SK-N-SH (cell line): ENCODE data around the gene MSANTD3. TPM values are rescaled to one million over a fixed set of nuclear protein-coding genes. Genes with fewer than 3 reads are reported as not detected.

Source experiments
- CTCF ChIA-PET: fragments of 300-600, 350-600 bp; formaldehyde crosslinking; extraction: SDS; loops from one replicate; lab custom pipeline; 2021; lab: Yijun Ruan, JAX
- POLR2A ChIA-PET: fragments of 350-600 bp; sonication (Branson Sonifier 250); formaldehyde crosslinking; extraction: SDS; loops from one replicate; lab custom pipeline; 2020; ENCODE audit warnings: antibody characterized with exemption, inconsistent platforms; lab: Yijun Ruan, JAX
- DNase-seq: peaks from one replicate; pipeline ENCODE4 v3.0.0; 2012
- H2AFZ ChIP-seq: fragments of 200-600 bp; sonication (generic); 2 replicates; pipeline ENCODE4 v1.8.1; 2016; ENCODE audit warnings: antibody characterized with exemption, mild to moderate bottlenecking, low read depth
- H3F3A ChIP-seq: fragments of 200-600 bp; sonication (generic); replicated peaks from 2 replicates; pipeline ENCODE3; 2016; ENCODE audit warnings: antibody characterized with exemption, mild to moderate bottlenecking; ENCODE audit not compliant: insufficient read depth
- H3K27ac ChIP-seq, 2 experiments: fragments of 200-500 bp in 1 of 2; fragments of 200-600 bp in 1 of 2; sonication (Bioruptor generic) in 1 of 2; sonication (generic), shearing (Covaris generic) in 1 of 2; 2 replicates each; pipeline versions ENCODE4 v1.5.1 to v1.6.1; 2014 to 2016; ENCODE audit warnings: low read depth in 2 of 2, inconsistent platforms in 1 of 2, low read length in 1 of 2, mild to moderate bottlenecking in 1 of 2, mixed read lengths in 1 of 2
- H3K27me3 ChIP-seq: fragments of 200-600 bp; sonication (generic), shearing (Covaris generic); 2 replicates; pipeline ENCODE4 v1.6.1; 2016; ENCODE audit warnings: mixed run types; ENCODE audit not compliant: insufficient read depth
- H3K36me3 ChIP-seq, 2 experiments: fragments of 200-500 bp in 1 of 2; fragments of 200-600 bp in 1 of 2; sonication (Bioruptor generic) in 1 of 2; sonication (generic) in 1 of 2; replicated peaks in 1 of 2; 2 replicates each; pipeline versions ENCODE3 to v1.5.1; 2014 to 2016; ENCODE audit warnings: low read length in 1 of 2, mild to moderate bottlenecking in 1 of 2; ENCODE audit not compliant: insufficient read depth in 2 of 2, control insufficient read depth in 1 of 2
- H3K4me1 ChIP-seq, 2 experiments: fragments of 200-500 bp in 1 of 2; fragments of 200-600 bp in 1 of 2; sonication (Bioruptor generic) in 1 of 2; sonication (generic), shearing (Covaris generic) in 1 of 2; 2 replicates each; pipeline versions ENCODE4 v1.5.1 to v1.6.1; 2014 to 2016; ENCODE audit warnings: low read depth in 1 of 2, low read length in 1 of 2, mixed run types in 1 of 2; ENCODE audit not compliant: insufficient read depth in 2 of 2, control insufficient read depth in 1 of 2
- H3K4me2 ChIP-seq: fragments of 200-600 bp; sonication (generic), shearing (Covaris generic); 2 replicates; pipeline ENCODE4 v1.6.1; 2017; ENCODE audit warnings: mixed run types
- H3K4me3 ChIP-seq, 2 experiments: fragments of 200-500 bp in 1 of 2; fragments of 200-600 bp in 1 of 2; sonication (Bioruptor generic) in 1 of 2; sonication (generic), shearing (Covaris generic) in 1 of 2; 2 replicates each; pipeline versions ENCODE4 v1.5.1 to v1.8.1; 2014 to 2016; ENCODE audit warnings: low read depth in 2 of 2, inconsistent platforms in 1 of 2, low read length in 1 of 2, mild to moderate bottlenecking in 1 of 2, mixed read lengths in 1 of 2, moderate library complexity in 1 of 2
- H3K79me2 ChIP-seq: fragments of 200-600 bp; sonication (generic); 2 replicates; pipeline ENCODE4 v1.8.1; 2017; ENCODE audit warnings: mild to moderate bottlenecking; ENCODE audit not compliant: insufficient read depth
- H3K9ac ChIP-seq: fragments of 200-600 bp; sonication (generic); 2 replicates; pipeline ENCODE4 v1.6.1; 2017; ENCODE audit warnings: mixed run types
- H3K9me2 ChIP-seq: fragments of 200-600 bp; sonication (generic); 2 replicates; pipeline ENCODE4 v1.6.1; 2017; ENCODE audit warnings: mixed run types
- H3K9me3 ChIP-seq: fragments of 200-600 bp; sonication (generic); 2 replicates; pipeline ENCODE4 v1.6.1; 2017; ENCODE audit warnings: mixed run types, mild to moderate bottlenecking, moderate library complexity
- H4K20me1 ChIP-seq: fragments of 200-600 bp; sonication (generic); 2 replicates; pipeline ENCODE4 v1.6.1; 2017; ENCODE audit warnings: mild to moderate bottlenecking, mixed run types; ENCODE audit not compliant: insufficient read depth
- ELF1 ChIP-seq: IDR thresholded peaks from 2 replicates; pipeline ENCODE4 v1.4.0; 2012
- EP300 ChIP-seq, 2 experiments: IDR thresholded peaks; 2 replicates each; pipeline versions ENCODE4 v1.4.0 to v1.6.1; 2012; ENCODE audit warnings: borderline replicate concordance in 1 of 2, low read depth in 1 of 2, low read length in 1 of 2
- FOXJ3 ChIP-seq: sonication (generic); formaldehyde crosslinking; IDR thresholded peaks from 2 replicates; pipeline ENCODE4 v1.5.1; 2020; ENCODE audit warnings: mild to moderate bottlenecking, missing genetic modification reagents
- GATA2 ChIP-seq: sonication (generic); formaldehyde crosslinking; IDR thresholded peaks from 2 replicates; pipeline ENCODE4 v1.5.0; 2020; ENCODE audit warnings: mild to moderate bottlenecking, missing genetic modification reagents
- IRF3 ChIP-seq: fragments of 150-350 bp; IDR thresholded peaks from 2 replicates; pipeline ENCODE4 v1.6.1; 2016; ENCODE audit warnings: mild to moderate bottlenecking, low read depth, low read length
- MAX ChIP-seq: IDR thresholded peaks from 2 replicates; pipeline ENCODE4 v1.4.0; 2012; ENCODE audit warnings: low read depth
- POLR2AphosphoS5 ChIP-seq: IDR thresholded peaks from 2 replicates; pipeline ENCODE4 v1.6.1; 2012; ENCODE audit warnings: low read depth, low read length
- RAD21 ChIP-seq: IDR thresholded peaks from 2 replicates; pipeline ENCODE4 v1.6.1; 2012; ENCODE audit warnings: mild to moderate bottlenecking, low read length
- RCOR1 ChIP-seq: fragments of 150-350 bp; IDR thresholded peaks from 2 replicates; pipeline ENCODE4 v1.6.1; 2017; ENCODE audit warnings: antibody characterized with exemption, low read length
- REST ChIP-seq: IDR thresholded peaks from 2 replicates; pipeline ENCODE4 v1.6.1; 2012; ENCODE audit warnings: mild to moderate bottlenecking, low read depth, low read length, moderate library complexity
- RFX5 ChIP-seq: IDR thresholded peaks from 2 replicates; pipeline ENCODE4 v1.6.1; 2012; ENCODE audit warnings: mild to moderate bottlenecking, improper control_type of control experiment, low read length
- SIN3A ChIP-seq: IDR thresholded peaks from 2 replicates; pipeline ENCODE4 v1.6.1; 2012; ENCODE audit warnings: low read depth, mild to moderate bottlenecking, low read length, moderate library complexity, borderline replicate concordance
- SMC3 ChIP-seq: IDR thresholded peaks from 2 replicates; pipeline ENCODE4 v1.6.1; 2012; ENCODE audit warnings: low read depth, low read length, improper control_type of control experiment
- TAF1 ChIP-seq: IDR thresholded peaks from 2 replicates; pipeline ENCODE4 v1.6.1; 2012; ENCODE audit warnings: low read depth, mild to moderate bottlenecking, low read length, moderate library complexity, borderline replicate concordance
- TCF12 ChIP-seq: IDR thresholded peaks from 2 replicates; pipeline ENCODE4 v1.4.0; 2012
- TEAD4 ChIP-seq: IDR thresholded peaks from 2 replicates; pipeline ENCODE4 v1.4.0; 2012; ENCODE audit warnings: mild to moderate bottlenecking, borderline replicate concordance; ENCODE audit not compliant: insufficient read depth
- USF1 ChIP-seq: IDR thresholded peaks from 2 replicates; pipeline ENCODE4 v1.4.0; 2012; ENCODE audit warnings: low read depth, borderline replicate concordance
- USF2 ChIP-seq: fragments of 150-350 bp; IDR thresholded peaks from 2 replicates; pipeline ENCODE4 v1.6.1; 2017; ENCODE audit warnings: antibody characterized with exemption, low read length, low read depth, borderline replicate concordance
- ZBTB33 ChIP-seq: IDR thresholded peaks from 2 replicates; pipeline ENCODE4 v1.4.0; 2012; ENCODE audit warnings: low read depth, borderline replicate concordance
- WGBS: methylation state at CpG from one replicate; pipeline ENCODE4 v1.1.6; 2017; ENCODE audit warnings: low lambda C conversion rate; 5-methylcytosine and 5-hydroxymethylcytosine counted together
- polyA plus RNA-seq, 3 experiments: library from polyadenylated mRNA; depleted of rRNA; stranded (reverse); fragments of >200 nt; gene quantifications; 2 replicates each; pipeline ENCODE4 v1.2.3, GENCODE V29; 2012

Gene MSANTD3
- polyA plus RNA-seq, 1 of the 3 experiments (the other 2 are of a cell fraction), result 48.3 TPM

GRCh38 chr9:100499460-100499859, 72.5 kb downstream of the MSANTD3 start (continued):
- TF ChIP-seq REST (no peak), MAX (no peak), EP300 (IDR thresholded peaks at IDR 0.05; ENCODE audit: borderline replicate concordance in 1 of 2, low read depth in 1 of 2, low read length in 1 of 2) (no peak), ELF1 (no peak), RCOR1 (no peak), TCF12 (no peak)

GRCh38 chr9:100499866-100500265, 72.9 kb downstream of the MSANTD3 start:
- no peaks in the 10 kb centered on the region; the same call in 1 of the 2 replicates for H3K79me2 ChIP-seq
- no peaks in the 10 kb centered on the region for H3K9me2 ChIP-seq
- H4K20me1 ChIP-seq, result no peaks in the 10 kb centered on the region
- no peaks in the 10 kb centered on the region for H3F3A ChIP-seq
- no peak for DNase-seq
- H3K4me3 ChIP-seq, result no peak overlapping the region
- H2AFZ ChIP-seq, result no peak overlapping the region
- CTCF ChIA-PET, result no interaction called here
- no peaks in the 10 kb centered on the region; a peak in 2 of 4 replicates for H3K4me1 ChIP-seq
- 95% methylated on average over 2 of the region's 2 CpGs for WGBS
- H3K36me3 ChIP-seq, result peaks cover 0 to 3% of the 10 kb centered on the region in 2 experiments
- no peak overlapping the region for H3K27ac ChIP-seq
- H3K9ac ChIP-seq, result no peak overlapping the region
- H3K4me2 ChIP-seq, result no peak overlapping the region
- no peaks in the 10 kb centered on the region for H3K27me3 ChIP-seq
- no peaks in the 10 kb centered on the region for H3K9me3 ChIP-seq
- POLR2A ChIA-PET, result no interaction called here
- TF ChIP-seq SMC3, result no peak
- no peak for TF ChIP-seq FOXJ3 (CRISPR knock-in tag)
- TF ChIP-seq USF1, result no peak
- TF ChIP-seq USF2, result no peak
- no peak for TF ChIP-seq TEAD4
- no peak for TF ChIP-seq SIN3A
- no peak for TF ChIP-seq REST
- no peak for TF ChIP-seq IRF3
- TF ChIP-seq POLR2AphosphoS5, result no peak
- no peak for TF ChIP-seq RAD21
- TF ChIP-seq RFX5, result no peak
- no peak for TF ChIP-seq GATA2
- TF ChIP-seq ZBTB33, result no peak
- TF ChIP-seq TAF1, result no peak
